H9 (cell line): ENCODE results near the gene CRY2. TPM values are rescaled to one million over a fixed set of nuclear protein-coding genes. Genes with fewer than 3 reads are reported as not detected.

ENCODE experiments used
- DNase-seq: peaks from one replicate; pipeline ENCODE4 v3.0.0-alpha.2; 2017
- H2AFZ ChIP-seq: one replicate; pipeline ENCODE4 v1.6.1; 2013; ENCODE audit warnings: mild to moderate bottlenecking, low read length, control low read depth, moderate library complexity
- H2AK5ac ChIP-seq: 2 replicates; pipeline ENCODE4 v1.6.1; 2013; ENCODE audit warnings: low read length, control low read depth, mixed read lengths; ENCODE audit not compliant: insufficient read length
- H2BK120ac ChIP-seq: one replicate; pipeline ENCODE4 v1.6.1; 2013; ENCODE audit warnings: low read depth, mild to moderate bottlenecking, low read length, control low read depth, inconsistent platforms; ENCODE audit not compliant: poor library complexity, severe bottlenecking
- H2BK12ac ChIP-seq: 2 replicates; pipeline ENCODE4 v1.6.1; 2013; ENCODE audit warnings: low read length, control low read depth, mixed read lengths, low read depth; ENCODE audit not compliant: insufficient read length
- H2BK15ac ChIP-seq: 2 replicates; pipeline ENCODE4 v1.6.1; 2013; ENCODE audit warnings: low read depth, low read length, control low read depth
- H2BK20ac ChIP-seq: one replicate; pipeline ENCODE4 v1.6.1; 2013; ENCODE audit warnings: low read depth, mild to moderate bottlenecking, low read length, control low read depth, inconsistent platforms; ENCODE audit not compliant: poor library complexity, severe bottlenecking
- H2BK5ac ChIP-seq: 2 replicates; pipeline ENCODE4 v1.6.1; 2013; ENCODE audit warnings: low read length, control low read depth, mixed read lengths; ENCODE audit not compliant: insufficient read length
- H3K14ac ChIP-seq: 2 replicates; pipeline ENCODE4 v1.6.1; 2013; ENCODE audit warnings: low read length, control low read depth; ENCODE audit not compliant: insufficient read depth
- H3K18ac ChIP-seq: 2 replicates; pipeline ENCODE4 v1.6.1; 2013; ENCODE audit warnings: low read depth, mild to moderate bottlenecking, mixed read lengths, low read length, control low read depth; ENCODE audit not compliant: insufficient read length
- H3K23ac ChIP-seq: 2 replicates; pipeline ENCODE4 v1.6.1; 2013; ENCODE audit warnings: low read length, control low read depth, mixed read lengths, low read depth; ENCODE audit not compliant: insufficient read length
- H3K23me2 ChIP-seq: 2 replicates; pipeline ENCODE4 v1.6.1; 2013; ENCODE audit warnings: low read depth, mild to moderate bottlenecking, mixed read lengths, low read length, control low read depth; ENCODE audit not compliant: insufficient read length, poor library complexity, severe bottlenecking
- H3K27ac ChIP-seq: 2 replicates; pipeline ENCODE4 v1.5.1; 2013; ENCODE audit warnings: low read length, control low read depth, mixed read lengths, low read depth; ENCODE audit not compliant: insufficient read length
- H3K27me3 ChIP-seq: 2 replicates; pipeline ENCODE4 v1.6.1; 2013; ENCODE audit warnings: low read length, control low read depth, inconsistent platforms; ENCODE audit not compliant: insufficient read depth
- H3K4ac ChIP-seq: 2 replicates; pipeline ENCODE4 v1.6.1; 2013; ENCODE audit warnings: low read depth, mild to moderate bottlenecking, control low read depth, inconsistent platforms, low read length, moderate library complexity
- H3K4me1 ChIP-seq: 2 replicates; pipeline ENCODE4 v1.6.1; 2013; ENCODE audit warnings: low read length, control low read depth, inconsistent platforms; ENCODE audit not compliant: insufficient read depth
- H3K4me2 ChIP-seq: 2 replicates; pipeline ENCODE4 v1.6.1; 2013; ENCODE audit warnings: low read length, control low read depth, mixed read lengths; ENCODE audit not compliant: insufficient read length, insufficient read depth
- H3K56ac ChIP-seq: 2 replicates; pipeline ENCODE4 v1.6.1; 2013; ENCODE audit warnings: low read depth, mild to moderate bottlenecking, mixed read lengths, low read length, control low read depth; ENCODE audit not compliant: insufficient read length
- H3K79me1 ChIP-seq: 2 replicates; pipeline ENCODE4 v1.6.1; 2013; ENCODE audit warnings: low read depth, mild to moderate bottlenecking, moderate library complexity, low read length, control low read depth, inconsistent platforms; ENCODE audit not compliant: insufficient read depth, poor library complexity, severe bottlenecking
- H3K79me2 ChIP-seq: 2 replicates; pipeline ENCODE4 v1.6.1; 2013; ENCODE audit warnings: low read length, control low read depth, inconsistent platforms; ENCODE audit not compliant: insufficient read depth
- H3K9ac ChIP-seq: 2 replicates; pipeline ENCODE4 v1.6.1; 2013; ENCODE audit warnings: low read length, control low read depth, mixed read lengths; ENCODE audit not compliant: insufficient read length; ENCODE audit errors: extremely low read depth
- H3K9me3 ChIP-seq: one replicate; pipeline ENCODE4 v1.6.1; 2013; ENCODE audit warnings: low read depth, low read length, inconsistent platforms; ENCODE audit not compliant: control insufficient read depth
- H3T11ph ChIP-seq: one replicate; pipeline ENCODE4 v1.6.1; 2013; ENCODE audit warnings: mild to moderate bottlenecking, low read length, control low read depth, inconsistent platforms
- H4K20me1 ChIP-seq: one replicate; pipeline ENCODE4 v1.6.1; 2013; ENCODE audit not compliant: control insufficient read depth, insufficient read length, insufficient read depth
- H4K5ac ChIP-seq: 2 replicates; pipeline ENCODE4 v1.6.1; 2013; ENCODE audit warnings: low read depth, mild to moderate bottlenecking, mixed read lengths, low read length, control low read depth; ENCODE audit not compliant: insufficient read length
- H4K8ac ChIP-seq: replicated peaks from 2 replicates; pipeline ENCODE4 v1.6.1; 2013; ENCODE audit warnings: low read length, control low read depth, mixed read lengths, low read depth; ENCODE audit not compliant: insufficient read length
- H4K91ac ChIP-seq: 2 replicates; pipeline ENCODE4 v1.6.1; 2013; ENCODE audit warnings: low read depth, mild to moderate bottlenecking, moderate library complexity, mixed read lengths, low read length, control low read depth; ENCODE audit not compliant: insufficient read length
- H3K27ac Mint-ChIP-seq, 3 experiments: 2 replicates in 2 of 3; 3 replicates in 1 of 3; pipeline ENCODE4 v1.8.0; 2020 to 2021; ENCODE audit warnings: mixed read lengths in 3 of 3, mild to moderate bottlenecking in 1 of 3, moderate library complexity in 1 of 3
- H3K27me3 Mint-ChIP-seq: 2 replicates; pipeline ENCODE4 v1.8.0; 2021; ENCODE audit warnings: low read depth, mild to moderate bottlenecking, moderate library complexity, mixed read lengths
- H3K36me3 Mint-ChIP-seq, 3 experiments: 2 replicates in 2 of 3; 3 replicates in 1 of 3; pipeline ENCODE4 v1.8.0; 2020 to 2021; ENCODE audit warnings: low read depth in 3 of 3, mixed read lengths in 3 of 3; ENCODE audit not compliant: insufficient read depth in 1 of 3
- H3K4me1 Mint-ChIP-seq, 2 experiments: 2 replicates each; pipeline ENCODE4 v1.8.0; 2020; ENCODE audit warnings: mixed read lengths in 2 of 2
- H3K4me3 Mint-ChIP-seq, 2 experiments: 2 replicates in 1 of 2; 3 replicates in 1 of 2; pipeline ENCODE4 v1.8.0; 2020 to 2021; ENCODE audit warnings: mild to moderate bottlenecking in 2 of 2, mixed read lengths in 2 of 2, moderate library complexity in 1 of 2
- H3K9me3 Mint-ChIP-seq, 2 experiments: 2 replicates in 1 of 2; 3 replicates in 1 of 2; pipeline ENCODE4 v1.8.0; 2020; ENCODE audit warnings: mild to moderate bottlenecking in 2 of 2, mixed read lengths in 2 of 2, moderate library complexity in 1 of 2
- WGBS: extraction: QIAGEN DNeasy Blood & Tissue Kit; methylation state at CpG from one replicate; pipeline ENCODE4 v1.1.7; 2013; ENCODE audit warnings: missing lambda C conversion rate, low lambda C conversion rate, mixed read lengths; ENCODE audit not compliant: insufficient read length; ENCODE audit errors: extremely low coverage; 5-methylcytosine and 5-hydroxymethylcytosine counted together
- total RNA-seq: library from RNA; stranded (reverse); gene quantifications from 2 replicates; pipeline ENCODE4 v1.2.1, GENCODE V29; 2021
- TF ChIP-seq, protein P1 (sequence below): fragments of 200-600 bp; sonication (generic); conservative IDR thresholded peaks from 3 replicates; pipeline ENCODE4 v1.8.0; 2021; ENCODE audit warnings: antibody characterized with exemption, mild to moderate bottlenecking

CRY2 gene
- total RNA-seq, 1 experiment from 2014 or later, result 14.4 TPM

DNA sequence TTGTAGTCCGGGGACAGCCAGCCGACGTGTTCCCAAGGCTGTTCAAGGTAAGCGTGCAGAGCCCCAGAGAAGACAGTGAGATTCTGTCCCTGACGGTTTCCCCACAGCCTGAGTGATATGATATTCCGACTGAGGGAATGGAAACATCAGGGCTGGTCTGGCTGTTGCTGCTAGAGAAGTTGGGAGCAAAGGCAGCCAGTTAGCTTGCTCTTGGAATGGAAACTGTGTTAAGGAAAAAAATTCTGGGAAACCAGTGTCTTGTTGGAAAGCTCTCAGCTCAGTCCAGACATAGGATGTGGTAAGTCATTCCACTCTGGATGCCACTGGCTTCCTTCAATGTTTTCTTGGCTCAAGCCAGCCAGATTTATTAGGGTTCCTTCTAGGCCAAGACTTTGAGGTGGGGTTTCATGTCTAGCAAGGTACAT is 8.8 kb downstream of the CRY2 start:
- no CpG with 5 or more reads among the region's 6 CpGs for WGBS
- H2BK15ac ChIP-seq, result no peak overlapping the region; the same call in 1 of the 2 replicates
- H3K56ac ChIP-seq, result no peak overlapping the region

More for the DNA sequence above, 8.8 kb downstream of the CRY2 start:
- H3K14ac ChIP-seq, result no peak overlapping the region
- H3K79me1 ChIP-seq, result no peaks in the 10 kb centered on the region
- no peak overlapping the region for H4K8ac ChIP-seq
- no peak overlapping the region for H3K27ac ChIP-seq
- no peak for DNase-seq
- H4K5ac ChIP-seq, result no peak overlapping the region
- Mint-ChIP-seq H3K36me3 (peaks cover 8 to 27% (median 23%) of the 10 kb centered on the region in 3 experiments; a peak in 6 of 7 replicates), H3K27me3 (no peaks in the 10 kb centered on the region), H3K9me3 (no peaks in the 10 kb centered on the region), H3K4me1 (peaks cover 42 to 64% of the 10 kb centered on the region in 2 experiments), H3K27ac (no peak overlapping the region), H3K4me3 (no peak overlapping the region; a peak in 1 of 5 replicates)
- H3K9me3 ChIP-seq, result no peaks in the 10 kb centered on the region
- no peak overlapping the region for H3K4me2 ChIP-seq
- no peak overlapping the region for H3K4ac ChIP-seq
- H3K9ac ChIP-seq, result no peak overlapping the region
- no peak overlapping the region for H2BK120ac ChIP-seq
- peaks cover 4% of the 10 kb centered on the region for H3K4me1 ChIP-seq
- H2BK20ac ChIP-seq, result no peak overlapping the region
- H4K20me1 ChIP-seq, result no peaks in the 10 kb centered on the region
- H3K23ac ChIP-seq, result no peak overlapping the region
- no peak overlapping the region for H3K18ac ChIP-seq
- H2BK5ac ChIP-seq, result no peak overlapping the region
- no peak overlapping the region for H2AK5ac ChIP-seq
- H3K79me2 ChIP-seq, result no peaks in the 10 kb centered on the region; the same call in 1 of the 2 replicates
- H2BK12ac ChIP-seq, result no peak overlapping the region
- TF ChIP-seq, protein P1, sequence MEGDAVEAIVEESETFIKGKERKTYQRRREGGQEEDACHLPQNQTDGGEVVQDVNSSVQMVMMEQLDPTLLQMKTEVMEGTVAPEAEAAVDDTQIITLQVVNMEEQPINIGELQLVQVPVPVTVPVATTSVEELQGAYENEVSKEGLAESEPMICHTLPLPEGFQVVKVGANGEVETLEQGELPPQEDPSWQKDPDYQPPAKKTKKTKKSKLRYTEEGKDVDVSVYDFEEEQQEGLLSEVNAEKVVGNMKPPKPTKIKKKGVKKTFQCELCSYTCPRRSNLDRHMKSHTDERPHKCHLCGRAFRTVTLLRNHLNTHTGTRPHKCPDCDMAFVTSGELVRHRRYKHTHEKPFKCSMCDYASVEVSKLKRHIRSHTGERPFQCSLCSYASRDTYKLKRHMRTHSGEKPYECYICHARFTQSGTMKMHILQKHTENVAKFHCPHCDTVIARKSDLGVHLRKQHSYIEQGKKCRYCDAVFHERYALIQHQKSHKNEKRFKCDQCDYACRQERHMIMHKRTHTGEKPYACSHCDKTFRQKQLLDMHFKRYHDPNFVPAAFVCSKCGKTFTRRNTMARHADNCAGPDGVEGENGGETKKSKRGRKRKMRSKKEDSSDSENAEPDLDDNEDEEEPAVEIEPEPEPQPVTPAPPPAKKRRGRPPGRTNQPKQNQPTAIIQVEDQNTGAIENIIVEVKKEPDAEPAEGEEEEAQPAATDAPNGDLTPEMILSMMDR, result no peak
- H3T11ph ChIP-seq, result no peak overlapping the region
- no peaks in the 10 kb centered on the region for H3K23me2 ChIP-seq
- H4K91ac ChIP-seq, result no peak overlapping the region
- H2AFZ ChIP-seq, result no peak overlapping the region
- no peaks in the 10 kb centered on the region for H3K27me3 ChIP-seq
